Bronchial epithelial cell (primary cell): Measurements from ENCODE around the gene CIC. TPM values are rescaled to one million over a fixed set of nuclear protein-coding genes. Genes with fewer than 3 reads are reported as not detected.

ENCODE experiments used
- DNase-seq: peaks from one replicate; pipeline ENCODE4 v3.0.0-alpha.2; 2010; ENCODE audit warnings: low read depth
- FAIRE-seq: peaks from 2 replicates; lab custom pipeline; 2011; peaks lifted over from hg19 to GRCh38; lab: Jason Lieb, UNC
- H3K27me3 ChIP-seq: 2 replicates; pipeline ENCODE4 v1.5.1; 2011; ENCODE audit warnings: low read length; ENCODE audit not compliant: control insufficient read depth, insufficient read depth
- H3K36me3 ChIP-seq: 2 replicates; pipeline ENCODE4 v1.5.1; 2011; ENCODE audit warnings: low read length; ENCODE audit not compliant: control insufficient read depth, insufficient read depth
- H3K4me3 ChIP-seq: 2 replicates; pipeline ENCODE4 v1.5.1; 2011; ENCODE audit warnings: mild to moderate bottlenecking, low read depth, low read length, control low read depth
- total RNA-seq: library from RNA; depleted of rRNA; stranded (reverse); fragments of >200 nt; gene quantifications from 2 replicates; pipeline ENCODE4 v1.2.1, GENCODE V29; 2014
- TF ChIP-seq, protein P1 (sequence below): IDR thresholded peaks from 2 replicates; pipeline ENCODE4 v1.5.1; 2011; ENCODE audit warnings: mild to moderate bottlenecking, moderate library complexity, low read length, control low read depth, inconsistent platforms; ENCODE audit not compliant: insufficient read depth, severe bottlenecking

The CIC gene
- total RNA-seq, 1 donor from 2014 or later = 7.1 TPM

DNA sequence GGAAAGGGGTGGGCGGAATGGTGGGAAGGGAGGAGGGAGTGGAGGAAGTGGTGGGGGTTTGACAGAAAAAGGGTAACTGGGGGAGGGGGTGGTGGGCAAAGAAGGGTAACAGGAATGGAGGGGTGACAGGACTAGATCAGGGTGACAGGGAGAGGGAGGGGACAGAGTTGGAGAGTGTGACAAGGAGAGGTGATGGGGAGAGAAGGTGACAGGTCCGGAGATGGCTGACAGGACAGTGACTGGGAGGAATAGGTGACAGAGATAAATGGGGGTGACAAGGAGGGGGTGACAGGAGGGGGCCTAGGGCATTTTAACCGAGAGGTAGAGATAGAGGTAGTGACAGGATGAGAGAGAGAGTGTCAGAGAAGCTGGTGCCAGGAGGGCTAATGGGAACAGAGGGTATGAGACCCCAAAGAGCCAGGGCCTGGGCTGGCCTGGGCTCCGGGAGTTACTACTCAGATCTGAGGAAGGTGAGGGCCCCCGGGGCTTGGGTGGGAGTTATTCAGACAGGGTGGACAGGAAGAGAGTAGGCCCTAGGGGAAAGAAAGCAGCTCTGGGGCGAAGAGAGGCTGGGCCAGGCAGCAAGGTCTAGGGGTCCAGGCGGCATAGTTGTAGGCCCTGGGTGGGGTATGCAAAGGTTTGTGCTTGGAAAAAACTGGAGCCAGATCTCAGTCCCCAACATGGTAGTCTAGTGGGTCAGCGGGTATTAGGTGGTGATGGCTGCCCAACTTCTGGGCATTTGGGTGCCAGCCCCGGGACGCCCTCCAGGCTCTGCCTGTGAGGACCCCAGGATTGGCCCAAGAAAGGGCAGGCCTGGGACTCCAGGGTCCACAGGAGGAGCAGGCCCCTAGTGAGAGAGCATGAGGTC lies 660 bp downstream of the CIC start:
- Histone ChIP-seq H3K27me3 (no peaks in the 10 kb centered on the region), H3K4me3 (peak overlapping the region; percentile 52), H3K36me3 (peaks cover 16% of the 10 kb centered on the region)
- TF ChIP-seq, protein P1, sequence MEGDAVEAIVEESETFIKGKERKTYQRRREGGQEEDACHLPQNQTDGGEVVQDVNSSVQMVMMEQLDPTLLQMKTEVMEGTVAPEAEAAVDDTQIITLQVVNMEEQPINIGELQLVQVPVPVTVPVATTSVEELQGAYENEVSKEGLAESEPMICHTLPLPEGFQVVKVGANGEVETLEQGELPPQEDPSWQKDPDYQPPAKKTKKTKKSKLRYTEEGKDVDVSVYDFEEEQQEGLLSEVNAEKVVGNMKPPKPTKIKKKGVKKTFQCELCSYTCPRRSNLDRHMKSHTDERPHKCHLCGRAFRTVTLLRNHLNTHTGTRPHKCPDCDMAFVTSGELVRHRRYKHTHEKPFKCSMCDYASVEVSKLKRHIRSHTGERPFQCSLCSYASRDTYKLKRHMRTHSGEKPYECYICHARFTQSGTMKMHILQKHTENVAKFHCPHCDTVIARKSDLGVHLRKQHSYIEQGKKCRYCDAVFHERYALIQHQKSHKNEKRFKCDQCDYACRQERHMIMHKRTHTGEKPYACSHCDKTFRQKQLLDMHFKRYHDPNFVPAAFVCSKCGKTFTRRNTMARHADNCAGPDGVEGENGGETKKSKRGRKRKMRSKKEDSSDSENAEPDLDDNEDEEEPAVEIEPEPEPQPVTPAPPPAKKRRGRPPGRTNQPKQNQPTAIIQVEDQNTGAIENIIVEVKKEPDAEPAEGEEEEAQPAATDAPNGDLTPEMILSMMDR = no peak
- FAIRE-seq (no peak), DNase-seq (no peak)

DNA sequence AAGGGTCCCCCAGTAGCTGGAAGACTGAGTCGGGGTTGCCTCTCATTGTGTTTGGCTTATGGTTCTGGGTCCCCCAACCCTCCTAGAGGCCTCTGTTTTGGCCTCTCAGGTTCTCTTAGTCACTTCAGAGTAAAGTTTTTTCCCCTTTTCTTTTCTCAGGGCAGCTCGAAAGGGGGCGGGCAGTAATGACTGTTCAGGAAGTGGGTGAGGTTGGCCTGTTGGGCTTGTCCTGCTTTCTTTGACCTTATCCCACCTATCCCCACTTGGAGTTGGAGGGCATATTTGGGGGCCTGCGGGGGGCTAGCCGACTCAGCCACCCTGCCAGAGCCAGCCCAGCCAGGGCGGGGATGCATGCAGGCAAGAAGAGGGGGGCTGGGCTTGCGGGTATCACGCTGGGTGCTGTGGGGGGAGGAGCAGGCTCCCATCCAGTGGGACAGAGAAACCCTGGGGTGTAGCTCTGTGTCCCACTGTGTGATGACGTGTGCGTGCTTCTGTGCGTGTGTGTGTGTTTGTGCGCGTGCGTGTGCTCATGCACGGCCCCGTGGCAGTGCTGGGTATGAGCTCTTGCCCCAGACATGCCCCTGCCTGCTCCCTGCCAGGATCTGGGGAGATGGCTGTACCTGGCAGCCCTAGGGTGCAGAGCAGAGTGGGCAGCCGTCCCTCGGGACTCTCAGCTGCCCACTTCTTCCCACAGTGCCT lies 1.4 kb downstream of the CIC start:
- DNase-seq (peak; percentile 92), FAIRE-seq (peak; percentile 97)
- peaks cover 17% of the 10 kb centered on the region for H3K36me3 ChIP-seq
- no peaks in the 10 kb centered on the region for H3K27me3 ChIP-seq
- TF ChIP-seq, protein P1 = no peak
- peak overlapping the region; percentile 52 for H3K4me3 ChIP-seq

DNA sequence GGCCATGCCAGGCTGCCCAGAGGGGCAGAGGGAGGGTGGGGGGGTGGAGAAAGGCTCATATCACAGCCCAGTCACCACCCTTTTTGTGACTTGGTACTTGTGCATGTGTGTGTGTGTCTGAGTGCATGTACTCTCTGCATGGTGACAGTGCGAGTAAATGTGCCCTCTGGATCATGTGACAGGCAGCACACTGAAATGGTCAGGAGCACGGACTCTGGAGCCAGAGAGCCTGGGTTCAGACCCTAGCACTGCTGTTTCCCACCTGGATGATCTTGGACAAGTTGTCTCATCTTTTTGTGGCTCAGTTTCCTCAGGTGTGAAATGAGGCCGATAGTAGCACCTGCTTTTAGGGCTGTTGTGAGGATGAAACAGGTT lies 2.0 kb downstream of the CIC start:
- TF ChIP-seq, protein P1 = no peak
- Histone ChIP-seq H3K27me3 (no peaks in the 10 kb centered on the region), H3K4me3 (peak overlapping the region; percentile 52), H3K36me3 (peaks cover 17% of the 10 kb centered on the region)
- no peak for DNase-seq
- FAIRE-seq = no peak

DNA sequence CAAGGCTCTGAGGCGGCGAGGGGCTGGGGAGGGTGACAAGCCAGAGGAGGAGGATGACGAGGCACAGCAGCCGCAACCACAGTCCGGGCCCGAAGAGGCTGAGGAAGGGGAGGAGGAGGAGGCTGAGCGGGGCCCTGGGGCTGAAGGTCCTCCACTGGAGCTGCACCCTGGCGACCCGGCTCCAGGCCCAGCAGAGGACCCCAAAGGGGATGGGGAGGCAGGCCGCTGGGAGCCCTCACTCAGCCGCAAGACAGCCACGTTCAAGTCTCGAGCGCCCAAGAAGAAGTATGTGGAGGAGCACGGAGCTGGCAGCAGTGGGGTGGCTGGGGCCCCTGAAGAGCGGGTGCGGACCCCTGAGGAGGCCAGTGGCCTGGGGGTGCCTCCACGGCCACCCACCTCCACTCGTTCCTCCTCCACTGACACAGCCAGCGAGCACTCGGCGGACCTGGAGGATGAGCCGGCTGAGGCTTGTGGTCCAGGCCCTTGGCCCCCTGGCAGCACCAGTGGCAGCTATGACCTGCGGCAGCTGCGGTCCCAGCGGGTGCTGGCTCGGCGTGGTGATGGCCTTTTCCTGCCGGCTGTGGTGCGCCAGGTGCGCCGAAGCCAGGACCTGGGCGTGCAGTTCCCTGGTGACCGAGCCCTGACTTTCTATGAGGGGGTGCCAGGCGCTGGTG lies 2.9 kb downstream of the CIC start:
- Histone ChIP-seq H3K4me3 (no peak overlapping the region), H3K27me3 (no peaks in the 10 kb centered on the region), H3K36me3 (peaks cover 17% of the 10 kb centered on the region)
- no peak for DNase-seq
- TF ChIP-seq, protein P1 = no peak
- FAIRE-seq = no peak

DNA sequence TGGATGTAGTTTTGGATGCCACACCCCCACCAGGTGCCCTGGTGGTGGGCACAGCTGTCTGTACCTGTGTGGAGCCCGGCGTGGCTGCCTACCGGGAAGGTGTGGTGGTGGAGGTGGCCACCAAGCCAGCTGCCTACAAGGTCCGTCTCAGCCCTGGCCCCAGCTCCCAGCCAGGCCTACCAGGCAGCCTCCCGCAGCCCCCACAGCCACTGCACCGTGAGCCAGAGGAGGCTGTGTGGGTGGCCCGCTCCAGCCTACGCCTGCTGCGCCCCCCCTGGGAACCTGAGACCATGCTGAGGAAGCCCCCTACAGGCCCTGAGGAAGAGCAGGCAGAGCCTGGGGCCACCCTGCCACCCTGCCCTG lies 3.5 kb downstream of the CIC start:
- no peak for DNase-seq
- TF ChIP-seq, protein P1 = no peak
- H3K27me3 ChIP-seq = no peaks in the 10 kb centered on the region
- no peak overlapping the region for H3K4me3 ChIP-seq
- FAIRE-seq = no peak
- peaks cover 17% of the 10 kb centered on the region for H3K36me3 ChIP-seq
